Endothelial cell of umbilical vein (primary cell): ENCODE results near the gene RAB28. TPM values are rescaled to one million over a fixed set of nuclear protein-coding genes. Genes with fewer than 3 reads are reported as not detected.

Experiments
- BruUV-seq: library from RNA; stranded (reverse); fragments of 400-500 nt; replicated peaks from 2 replicates; lab custom pipeline; 2021; lab: Mats Ljungman, UMichigan
- CTCF ChIA-PET: fragments of 300-600, 350-600 bp; sonication (Branson Sonifier 250); formaldehyde crosslinking; loops from one replicate; lab custom pipeline; 2021; ENCODE audit warnings: antibody characterized with exemption, inconsistent platforms; lab: Charles Lee
- POLR2A ChIA-PET: fragments of 300-600, 350-600 bp; sonication (Branson Sonifier 250); formaldehyde crosslinking; loops from one replicate; lab custom pipeline; 2021; ENCODE audit warnings: antibody characterized with exemption, inconsistent platforms; lab: Charles Lee
- DNase-seq: peaks from one replicate; pipeline ENCODE4 v3.0.0-alpha.2; 2011; ENCODE audit warnings: low read depth, low spot score
- FAIRE-seq: peaks from 2 replicates; lab custom pipeline; 2011; peaks lifted over from hg19 to GRCh38; lab: Jason Lieb, UNC
- H2AFZ ChIP-seq: 2 replicates; pipeline ENCODE4 v1.6.0; 2012; ENCODE audit warnings: low read depth, low read length, control low read depth, inconsistent platforms
- H3K27ac ChIP-seq: 2 replicates; pipeline ENCODE4 v1.5.1; 2011; ENCODE audit warnings: low read depth, mild to moderate bottlenecking, control low read depth, low read length, moderate library complexity; ENCODE audit not compliant: insufficient read depth
- H3K27me3 ChIP-seq, 2 experiments: 2 replicates each; pipeline versions ENCODE4 v1.6.0 to v1.6.1; 2011; ENCODE audit warnings: low read length in 2 of 2, mixed read lengths in 1 of 2; ENCODE audit not compliant: control insufficient read depth in 2 of 2, insufficient read depth in 2 of 2
- H3K36me3 ChIP-seq, 2 experiments: 2 replicates in 1 of 2; 3 replicates in 1 of 2; pipeline ENCODE4 v1.5.1; 2011; ENCODE audit warnings: low read length in 2 of 2, mild to moderate bottlenecking in 1 of 2, moderate library complexity in 1 of 2; ENCODE audit not compliant: control insufficient read depth in 2 of 2, insufficient read depth in 2 of 2; ENCODE audit errors: extremely low read depth in 1 of 2
- H3K4me1 ChIP-seq: 3 replicates; pipeline ENCODE4 v1.5.1; 2011; ENCODE audit warnings: mild to moderate bottlenecking, low read length; ENCODE audit not compliant: control insufficient read depth, insufficient read depth; ENCODE audit errors: extremely low read depth
- H3K4me2 ChIP-seq: 2 replicates; pipeline ENCODE4 v1.6.1; 2011; ENCODE audit warnings: low read length, control low read depth, mixed read lengths; ENCODE audit not compliant: insufficient read depth
- H3K4me3 ChIP-seq, 3 experiments: fragments of 200-600 bp in 1 of 3; sonication (generic), shearing (Covaris generic) in 1 of 3; replicated peaks in 1 of 3; 2 replicates each; pipeline ENCODE4 v1.5.1; 2011 to 2016; ENCODE audit warnings: control low read depth in 3 of 3, low read length in 3 of 3, mild to moderate bottlenecking in 2 of 3, inconsistent platforms in 1 of 3, low read depth in 1 of 3, moderate library complexity in 1 of 3; ENCODE audit not compliant: insufficient read depth in 1 of 3
- H3K79me2 ChIP-seq: 2 replicates; pipeline ENCODE4 v1.6.0; 2012; ENCODE audit warnings: low read length, inconsistent platforms; ENCODE audit not compliant: control insufficient read depth, insufficient read depth
- H3K9ac ChIP-seq: replicated peaks from 2 replicates; pipeline ENCODE3; 2011; ENCODE audit warnings: low read length, control low read depth; ENCODE audit not compliant: insufficient read depth; ENCODE audit errors: extremely low read depth
- H3K9me1 ChIP-seq: replicated peaks from 3 replicates; pipeline ENCODE4 v1.6.0; 2011; ENCODE audit warnings: mild to moderate bottlenecking, low read length; ENCODE audit not compliant: control insufficient read depth, insufficient read depth; ENCODE audit errors: extremely low read depth
- H3K9me3 ChIP-seq: replicated peaks from 2 replicates; pipeline ENCODE4 v1.5.1; 2012; ENCODE audit warnings: low read length, inconsistent platforms; ENCODE audit not compliant: control insufficient read depth, insufficient read depth
- H4K20me1 ChIP-seq: replicated peaks from 2 replicates; pipeline ENCODE3; 2011; ENCODE audit warnings: mild to moderate bottlenecking, low read length; ENCODE audit not compliant: control insufficient read depth, insufficient read depth; ENCODE audit errors: extremely low read depth
- CTCF ChIP-seq, 2 donors: IDR thresholded peaks; 1 replicate in 1 of 2; 2 replicates in 1 of 2; pipeline ENCODE4 v1.5.1; 2011; ENCODE audit warnings: low read length in 2 of 2, mild to moderate bottlenecking in 2 of 2, moderate library complexity in 2 of 2, control low read depth in 1 of 2, inconsistent platforms in 1 of 2, low read depth in 1 of 2; ENCODE audit not compliant: insufficient read depth in 1 of 2; ENCODE audit errors: extremely low read depth in 1 of 2
- EZH2 ChIP-seq: IDR thresholded peaks from 2 replicates; pipeline ENCODE4 v1.6.1; 2012; ENCODE audit warnings: borderline replicate concordance, low read depth, mild to moderate bottlenecking, moderate library complexity, low read length, inconsistent platforms; ENCODE audit not compliant: severe bottlenecking
- FOS ChIP-seq: IDR thresholded peaks from 2 replicates; pipeline ENCODE4 v1.6.1; 2011; ENCODE audit warnings: mild to moderate bottlenecking, low read length, moderate library complexity, borderline replicate concordance; ENCODE audit not compliant: insufficient read depth
- GATA2 ChIP-seq: IDR thresholded peaks from 2 replicates; pipeline ENCODE4 v1.7.0; 2011; ENCODE audit warnings: low read depth, mild to moderate bottlenecking, moderate library complexity, mixed read lengths, low read length; ENCODE audit not compliant: insufficient read length, insufficient read depth
- JUN ChIP-seq: IDR thresholded peaks from 2 replicates; pipeline ENCODE4 v1.6.1; 2011; ENCODE audit warnings: borderline replicate concordance, low read depth; ENCODE audit not compliant: insufficient read length, insufficient read depth
- MAX ChIP-seq: IDR thresholded peaks from 2 replicates; pipeline ENCODE4 v1.6.1; 2011; ENCODE audit not compliant: insufficient read depth, insufficient read length
- MYC ChIP-seq: IDR thresholded peaks from one replicate; pipeline ENCODE4 v1.6.1; 2011; ENCODE audit warnings: mild to moderate bottlenecking, low read depth, low read length
- POLR2A ChIP-seq: IDR thresholded peaks from 2 replicates; pipeline ENCODE4 v1.6.1; 2012; ENCODE audit warnings: low read depth, mild to moderate bottlenecking, control low read depth, low read length
- POLR2AphosphoS5 ChIP-seq: IDR thresholded peaks from 2 replicates; pipeline ENCODE4 v1.6.1; 2012; ENCODE audit warnings: low read depth, mild to moderate bottlenecking, control low read depth, low read length, moderate library complexity; ENCODE audit not compliant: insufficient read depth
- dilution Hi-C: fragments of 300-500 bp; cut with MboI; formaldehyde crosslinking; loops from one replicate; pipeline ENCODE4 v1.15.0; 2019; ENCODE audit warnings: low sequenced_read_pairs; ENCODE audit not compliant: extremely low pct_ligation_motif_present
- intact Hi-C: fragments of 100-400 bp; cut with micrococcal nuclease; formaldehyde crosslinking; loops from one replicate; pipeline ENCODE4 v1.10.0; 2022
- polyA plus RNA-seq, 4 experiments: library from polyadenylated mRNA; depleted of rRNA in 3 of 4; stranded (reverse) in 3 of 4; unstranded in 1 of 4; fragments of >200 nt; gene quantifications; 2 replicates each; pipeline versions ENCODE4 v1.2.1 to v1.2.3, GENCODE V29; 2011 to 2012; ENCODE audit warnings: missing spikeins in 1 of 4
- total RNA-seq: library from RNA; stranded (reverse); gene quantifications from 2 replicates; pipeline ENCODE4 v1.2.3, GENCODE V29; 2021

Gene RAB28
- total and polyA plus RNA-seq, 2 donors (not counting 3 experiments of a cell fraction or from before 2014, with no cell fraction given), result 13.0 to 13.2 TPM

GRCh38 chr4:13483136-13483767 lies 888 bp downstream of the RAB28 start:
- DNase-seq (peak; percentile 13), FAIRE-seq (no peak)
- Histone ChIP-seq H3K9me1 (no peaks in the 10 kb centered on the region), H3K36me3 (no peaks in the 10 kb centered on the region), H3K9me3 (no peaks in the 10 kb centered on the region), H3K27ac (peak overlapping the region; percentile 97), H3K4me2 (peak overlapping the region; percentile 78), H3K27me3 (peaks cover 4 to 11% of the 10 kb centered on the region in 2 experiments), H2AFZ (peak overlapping the region; percentile 84), H3K4me1 (peaks cover 11% of the 10 kb centered on the region), H3K79me2 (peaks cover 9% of the 10 kb centered on the region), H3K9ac (peak overlapping the region; percentile 93), H3K4me3 (peak overlapping the region; percentile 64 to 82 (median 66)), H4K20me1 (peaks cover 3% of the 10 kb centered on the region)
- no TSS peak for BruUV-seq
- TF ChIP-seq JUN (no peak), CTCF (IDR thresholded peaks at IDR 0.05; ENCODE audit: extremely low read depth in 1 of 2, insufficient read depth in 1 of 2, low read depth in 1 of 2, low read length in 2 of 2) (no peak), MYC (no peak), POLR2AphosphoS5 (no peak), MAX (no peak), POLR2A (no peak), EZH2 (no peak), GATA2 (no peak), FOS (no peak)
- ChIA-PET POLR2A (interaction anchor here (0.5 kb wide), 1 partner anchor 15 kb away, joined by 3 read pairs; no protein-coding TSS in a partner anchor), CTCF (interaction anchor here (0.9 to 1.2 kb wide), 3 partner anchors 9 to 66 kb away, joined by 3 to 6 read pairs (median 4); no protein-coding TSS in a partner anchor)
- intact Hi-C loops (loop anchor here (5.0 kb wide), 1 partner anchor 1519 kb away; the partner anchor contains the start of gene CPEB2), dilution Hi-C loops (no loop called here)
